GM21723 (cell line): ENCODE data around the gene MXD4.

Source experiments
- ATAC-seq: cut with Tn5 transposase; IDR thresholded peaks from one replicate; pipeline ENCODE4 v1.9.1; 2021; ENCODE audit warnings: mild to moderate bottlenecking, moderate library complexity; ENCODE audit not compliant: unreplicated experiment

Gene MXD4

GRCh38 chr4:2264481-2265041, 2.7 kb upstream of the MXD4 start:
- ATAC-seq = no peak

- no peak for ATAC-seq
Measured at GRCh38 chr4:2263926-2264321, 2.0 kb upstream of the MXD4 start.

- ATAC-seq = no peak
Measured at GRCh38 chr4:2262944-2263250, 988 bp upstream of the MXD4 start.

- peak; percentile 88 for ATAC-seq
Measured at GRCh38 chr4:2262145-2262943, 435 bp upstream of the MXD4 start.

GRCh38 chr4:2261110-2261852, 628 bp downstream of the MXD4 start:
- ATAC-seq = peak; percentile 29

- no peak for ATAC-seq
Measured at GRCh38 chr4:2260344-2261109, 1.4 kb downstream of the MXD4 start.

- no peak for ATAC-seq
Measured at GRCh38 chr4:2259541-2260343, 2.2 kb downstream of the MXD4 start.

GRCh38 chr4:2259036-2259540, 2.8 kb downstream of the MXD4 start:
- no peak for ATAC-seq

GRCh38 chr4:2258091-2259035, 3.5 kb downstream of the MXD4 start:
- no peak for ATAC-seq

GRCh38 chr4:2257361-2258081, 4.4 kb downstream of the MXD4 start:
- ATAC-seq = no peak

GRCh38 chr4:2256781-2257191, 5.1 kb downstream of the MXD4 start:
- no peak for ATAC-seq

- ATAC-seq = no peak
Measured at GRCh38 chr4:2256156-2256731, 5.7 kb downstream of the MXD4 start.

GRCh38 chr4:2255501-2256155, 6.3 kb downstream of the MXD4 start:
- no peak for ATAC-seq

GRCh38 chr4:2254665-2255500, 7.0 kb downstream of the MXD4 start:
- ATAC-seq = no peak

- ATAC-seq = no peak
Measured at GRCh38 chr4:2253160-2254084, 8.5 kb downstream of the MXD4 start.
